ENCODE measurements around the gene MZF1. TPM values are rescaled to one million over a fixed set of nuclear protein-coding genes. Genes with fewer than 3 reads are reported as not detected.

MZF1 gene
- total RNA-seq, 1 experiment from 2014 or later = 20.4 TPM

DNA sequence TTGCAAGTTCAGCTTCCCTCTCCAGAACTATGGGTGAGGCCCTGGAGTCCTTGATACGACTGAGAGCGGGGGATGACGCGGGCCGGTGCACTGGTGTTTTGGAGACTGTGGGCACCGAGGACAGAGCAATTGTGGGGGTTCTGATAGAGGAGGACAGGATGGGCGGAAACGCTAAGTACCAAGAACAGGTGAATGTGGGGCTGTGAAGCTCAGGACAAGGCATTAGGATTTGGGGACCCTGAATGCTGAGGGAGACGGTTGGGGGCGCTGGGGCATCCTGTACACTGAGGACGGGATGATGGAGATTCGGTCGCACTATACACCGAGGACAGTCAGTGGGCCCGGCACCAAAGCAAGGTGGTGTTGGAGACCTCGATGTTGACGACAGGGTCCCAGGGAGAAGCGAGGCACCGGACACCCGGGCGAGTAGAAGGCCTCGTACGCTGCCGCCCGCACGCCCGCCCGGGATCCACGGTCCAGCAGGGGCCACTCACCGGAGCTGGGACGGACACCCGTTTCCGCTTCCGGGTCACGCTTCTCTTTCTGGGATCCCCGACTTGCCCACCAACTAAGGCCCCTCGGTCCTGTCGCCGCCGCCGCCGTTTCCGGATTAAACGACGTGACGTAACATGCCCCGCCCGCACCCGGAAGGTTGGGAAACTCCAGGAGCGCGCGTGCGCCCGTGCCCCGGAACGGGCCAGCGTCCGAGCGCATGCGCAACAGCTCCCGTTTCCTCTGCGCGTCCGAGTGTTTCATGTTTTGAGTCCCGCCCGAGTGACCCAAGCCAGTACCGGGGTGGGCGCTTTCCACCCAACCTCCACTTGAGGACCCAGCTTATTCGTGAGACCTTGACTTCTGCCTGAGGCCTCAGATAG, 18.4 kb downstream of the MZF1 start, which contains the start of gene CHMP2A:
Gene CHMP2A (minus strand): TSS at position 612 of the 875 bp plus-strand sequence. CDS start 893 bp downstream, outside the sequence.
- intact Hi-C loops (cut with micrococcal nuclease; ENCODE audit: unreplicated experiment) = loop anchor here (1.0 kb wide), 1 partner anchor 10 kb away; the partner anchor contains the start of gene TRIM28
- peaks cover 14% of the 10 kb centered on the region; the same call in 1 of the 2 replicates for H3K4me1 ChIP-seq
- Mint-ChIP-seq H3K4me1 (ENCODE audit: low read depth, unreplicated experiment) (peaks cover 33% of the 10 kb centered on the region), H3K4me3 (ENCODE audit: unreplicated experiment) (peak within 1 kb of the TSS; percentile 99), H3K27me3 (ENCODE audit: insufficient read depth, unreplicated experiment) (no peaks in the 10 kb centered on the region), H3K36me3 (ENCODE audit: insufficient read depth, unreplicated experiment) (peaks cover 98% of the 10 kb centered on the region), H3K9me3 (ENCODE audit: unreplicated experiment) (no peaks in the 10 kb centered on the region), H3K27ac (ENCODE audit: unreplicated experiment) (peak within 1 kb of the TSS; percentile 98)
- H3K36me3 ChIP-seq (ENCODE audit: control insufficient read depth, insufficient read depth, low read length) = peaks cover 3% of the 10 kb centered on the region
- H3K9me3 ChIP-seq = no peaks in the 10 kb centered on the region
- ChIA-PET POLR2A (interaction anchor here (0.7 to 3.5 kb wide), 3 partner anchors 8 to 21 kb away, joined by 4 to 40 read pairs (median 4); partner anchors contain the start of gene TRIM28), CTCF (interaction anchor here (1.0 to 1.1 kb wide), 2 partner anchors 11 to 35 kb away, joined by 4 to 5 read pairs; partner anchors contain the start of genes TRIM28 and ZBTB45)
- peak within 1 kb of the TSS; percentile 58 for H3K4me3 ChIP-seq (ENCODE audit: low read depth, low read length)
- DNase-seq = peak; percentile 99
- TF ChIP-seq, protein P1, sequence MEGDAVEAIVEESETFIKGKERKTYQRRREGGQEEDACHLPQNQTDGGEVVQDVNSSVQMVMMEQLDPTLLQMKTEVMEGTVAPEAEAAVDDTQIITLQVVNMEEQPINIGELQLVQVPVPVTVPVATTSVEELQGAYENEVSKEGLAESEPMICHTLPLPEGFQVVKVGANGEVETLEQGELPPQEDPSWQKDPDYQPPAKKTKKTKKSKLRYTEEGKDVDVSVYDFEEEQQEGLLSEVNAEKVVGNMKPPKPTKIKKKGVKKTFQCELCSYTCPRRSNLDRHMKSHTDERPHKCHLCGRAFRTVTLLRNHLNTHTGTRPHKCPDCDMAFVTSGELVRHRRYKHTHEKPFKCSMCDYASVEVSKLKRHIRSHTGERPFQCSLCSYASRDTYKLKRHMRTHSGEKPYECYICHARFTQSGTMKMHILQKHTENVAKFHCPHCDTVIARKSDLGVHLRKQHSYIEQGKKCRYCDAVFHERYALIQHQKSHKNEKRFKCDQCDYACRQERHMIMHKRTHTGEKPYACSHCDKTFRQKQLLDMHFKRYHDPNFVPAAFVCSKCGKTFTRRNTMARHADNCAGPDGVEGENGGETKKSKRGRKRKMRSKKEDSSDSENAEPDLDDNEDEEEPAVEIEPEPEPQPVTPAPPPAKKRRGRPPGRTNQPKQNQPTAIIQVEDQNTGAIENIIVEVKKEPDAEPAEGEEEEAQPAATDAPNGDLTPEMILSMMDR (IDR thresholded peaks at IDR 0.05; ENCODE audit: insufficient read depth in 1 of 2, low read depth in 1 of 2, low read length in 1 of 2, severe bottlenecking in 1 of 2, unreplicated experiment in 1 of 2) = peak in 1 of 2 experiments; percentile 11
- no peaks in the 10 kb centered on the region for H3K27me3 ChIP-seq (replicated peaks; ENCODE audit: control insufficient read depth, insufficient read depth, low read length)
- TSS peak; percentile 19 for BruUV-seq (replicated peaks)

DNA sequence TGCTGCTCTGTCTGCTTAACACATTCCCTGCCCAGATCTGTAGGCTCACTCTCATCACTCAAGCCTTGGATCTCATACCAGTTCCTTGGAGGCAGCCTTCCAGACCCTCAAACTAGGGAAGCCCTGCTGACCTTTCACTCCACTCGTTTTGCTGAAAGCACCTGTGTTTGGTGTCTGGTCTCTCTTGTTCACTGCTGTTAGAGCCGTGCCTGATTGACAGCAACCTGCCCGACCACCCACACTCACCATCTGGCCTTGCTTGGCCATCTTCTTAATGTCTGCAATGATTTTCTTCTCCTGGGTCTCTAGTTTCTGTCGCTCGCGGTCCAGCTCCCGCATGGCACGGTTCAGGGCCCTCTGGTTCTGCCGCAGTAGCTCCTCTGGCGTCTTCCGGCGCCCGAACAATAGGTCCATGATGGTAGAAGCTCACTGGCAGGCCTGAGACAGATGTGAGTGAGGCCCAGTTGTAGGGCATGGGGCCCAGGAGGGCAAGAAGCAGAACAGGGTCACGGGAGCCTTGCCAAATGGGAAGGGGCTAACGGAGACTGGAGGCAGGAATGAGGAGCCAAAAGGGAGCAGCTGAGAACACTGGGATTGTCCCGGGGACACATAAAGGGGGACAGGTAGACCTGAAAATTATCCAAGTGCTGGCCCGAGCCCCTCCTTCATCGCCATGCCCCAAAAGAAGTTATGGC, 19.2 kb downstream of the MZF1 start:
- H3K4me3 ChIP-seq (ENCODE audit: low read depth, low read length) = peak overlapping the region; percentile 58
- Mint-ChIP-seq H3K4me3 (ENCODE audit: unreplicated experiment) (peak overlapping the region; percentile 90), H3K36me3 (ENCODE audit: insufficient read depth, unreplicated experiment) (peaks cover 98% of the 10 kb centered on the region), H3K27ac (ENCODE audit: unreplicated experiment) (peak overlapping the region; percentile 97), H3K4me1 (ENCODE audit: low read depth, unreplicated experiment) (peaks cover 33% of the 10 kb centered on the region), H3K9me3 (ENCODE audit: unreplicated experiment) (no peaks in the 10 kb centered on the region), H3K27me3 (ENCODE audit: insufficient read depth, unreplicated experiment) (no peaks in the 10 kb centered on the region)
- ChIA-PET POLR2A (interaction anchor here (1.5 to 3.5 kb wide), 2 partner anchors 9 to 10 kb away, joined by 4 to 40 read pairs; partner anchors contain the start of gene TRIM28), CTCF (no interaction called here)
- peaks cover 14% of the 10 kb centered on the region; the same call in 1 of the 2 replicates for H3K4me1 ChIP-seq
- intact Hi-C loops (cut with micrococcal nuclease; ENCODE audit: unreplicated experiment) = no loop called here
- TF ChIP-seq, protein P1 (IDR thresholded peaks at IDR 0.05; ENCODE audit: insufficient read depth in 1 of 2, low read depth in 1 of 2, low read length in 1 of 2, severe bottlenecking in 1 of 2, unreplicated experiment in 1 of 2) = no peak
- peaks cover 8% of the 10 kb centered on the region for H3K36me3 ChIP-seq (ENCODE audit: control insufficient read depth, insufficient read depth, low read length)
- H3K9me3 ChIP-seq = no peaks in the 10 kb centered on the region
- no peak for DNase-seq
- H3K27me3 ChIP-seq (replicated peaks; ENCODE audit: control insufficient read depth, insufficient read depth, low read length) = no peaks in the 10 kb centered on the region
- BruUV-seq (replicated peaks) = no TSS peak

DNA sequence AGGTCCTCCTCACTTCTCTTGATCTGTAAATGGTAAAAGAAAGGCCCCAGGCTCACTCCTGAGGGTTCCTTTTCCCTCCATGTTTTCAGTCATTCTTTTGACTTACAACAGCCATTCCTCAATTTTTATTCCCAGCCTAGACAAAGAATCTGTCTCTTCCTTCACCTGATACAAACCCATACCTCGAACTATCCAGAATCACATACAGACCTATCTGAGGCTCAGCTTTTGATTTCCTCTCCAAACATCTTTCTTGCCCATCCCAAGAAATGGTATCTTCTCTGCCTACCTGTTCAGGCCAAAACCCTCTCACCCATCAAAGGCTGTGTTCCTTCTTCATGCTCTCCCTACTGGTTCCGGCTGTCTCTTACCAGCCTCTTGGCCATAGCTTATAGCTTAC, 20.5 kb downstream of the MZF1 start:
- Mint-ChIP-seq H3K27ac (ENCODE audit: unreplicated experiment) (peak overlapping the region; percentile 5), H3K9me3 (ENCODE audit: unreplicated experiment) (no peaks in the 10 kb centered on the region), H3K27me3 (ENCODE audit: insufficient read depth, unreplicated experiment) (no peaks in the 10 kb centered on the region), H3K4me3 (ENCODE audit: unreplicated experiment) (no peak overlapping the region), H3K4me1 (ENCODE audit: low read depth, unreplicated experiment) (peaks cover 29% of the 10 kb centered on the region), H3K36me3 (ENCODE audit: insufficient read depth, unreplicated experiment) (peaks cover 98% of the 10 kb centered on the region)
- DNase-seq = no peak
- ChIA-PET CTCF (no interaction called here), POLR2A (interaction anchor here (0.7 to 3.5 kb wide), 2 partner anchors 9 to 27 kb away, joined by 3 to 40 read pairs; partner anchors contain the start of gene TRIM28)
- H3K9me3 ChIP-seq = no peaks in the 10 kb centered on the region
- H3K27me3 ChIP-seq (replicated peaks; ENCODE audit: control insufficient read depth, insufficient read depth, low read length) = no peaks in the 10 kb centered on the region
- peaks cover 13% of the 10 kb centered on the region for H3K36me3 ChIP-seq (ENCODE audit: control insufficient read depth, insufficient read depth, low read length)
- no TSS peak for BruUV-seq (replicated peaks)
- no peak overlapping the region for H3K4me3 ChIP-seq (ENCODE audit: low read depth, low read length)
- intact Hi-C loops (cut with micrococcal nuclease; ENCODE audit: unreplicated experiment) = no loop called here
- TF ChIP-seq, protein P1 (IDR thresholded peaks at IDR 0.05; ENCODE audit: insufficient read depth in 1 of 2, low read depth in 1 of 2, low read length in 1 of 2, severe bottlenecking in 1 of 2, unreplicated experiment in 1 of 2) = no peak
- peaks cover 14% of the 10 kb centered on the region; the same call in 1 of the 2 replicates for H3K4me1 ChIP-seq
